Muscle of leg (tissue), 11 donors: ENCODE measurements around the gene SLC45A1. TPM values are rescaled to one million over a fixed set of nuclear protein-coding genes. Genes with fewer than 3 reads are reported as not detected.
"Not testable (repeated sequence)": the region's sequence is repeated elsewhere in the genome, so short reads cannot be mapped to it uniquely, and the experiment has no call there.

ENCODE experiments used
- DNase-seq: peaks from one replicate; pipeline ENCODE4 v3.0.0; 2013
- H3K27ac ChIP-seq: one replicate; pipeline ENCODE4 v1.5.1; 2013; ENCODE audit warnings: mild to moderate bottlenecking, low read length, control low read depth
- H3K27me3 ChIP-seq: one replicate; pipeline ENCODE4 v1.6.1; 2013; ENCODE audit warnings: low read length; ENCODE audit not compliant: control insufficient read depth, insufficient read depth
- H3K36me3 ChIP-seq: one replicate; pipeline ENCODE4 v1.6.1; 2013; ENCODE audit warnings: low read length; ENCODE audit not compliant: control insufficient read depth, insufficient read depth
- H3K4me1 ChIP-seq: one replicate; pipeline ENCODE4 v1.6.1; 2013; ENCODE audit warnings: low read length; ENCODE audit not compliant: control insufficient read depth, insufficient read depth
- H3K4me3 ChIP-seq: one replicate; pipeline ENCODE4 v1.5.1; 2013; ENCODE audit warnings: low read length, control low read depth
- H3K9me3 ChIP-seq: replicated peaks from 2 replicates; pipeline ENCODE4 v1.6.1; 2013; ENCODE audit warnings: low read depth, low read length; ENCODE audit not compliant: control insufficient read depth
- WGBS: methylation state at CpG from one replicate; pipeline ENCODE4 v1.1.5; 2013; ENCODE audit warnings: missing lambda C conversion rate; ENCODE audit not compliant: insufficient coverage; 5-methylcytosine and 5-hydroxymethylcytosine counted together
- polyA plus RNA-seq, 8 donors: library from polyadenylated mRNA; unstranded; fragments of 120-200 nt; gene quantifications; one replicate each; pipeline versions ENCODE4 v1.2.1 to v1.2.3, GENCODE V29; 2013; ENCODE audit warnings: inconsistent platforms in 1 of 8, low replicate concordance in 1 of 8; ENCODE audit not compliant: insufficient read length in 8 of 8, insufficient read depth in 1 of 8
- total RNA-seq: library from RNA; stranded (reverse); fragments of 120-200 nt; gene quantifications from one replicate; pipeline ENCODE4 v1.2.4, GENCODE V29; 2013

Gene SLC45A1
- total and polyA plus RNA-seq, 9 donors = 0.35 to 1.9 (median 0.82) TPM

DNA sequence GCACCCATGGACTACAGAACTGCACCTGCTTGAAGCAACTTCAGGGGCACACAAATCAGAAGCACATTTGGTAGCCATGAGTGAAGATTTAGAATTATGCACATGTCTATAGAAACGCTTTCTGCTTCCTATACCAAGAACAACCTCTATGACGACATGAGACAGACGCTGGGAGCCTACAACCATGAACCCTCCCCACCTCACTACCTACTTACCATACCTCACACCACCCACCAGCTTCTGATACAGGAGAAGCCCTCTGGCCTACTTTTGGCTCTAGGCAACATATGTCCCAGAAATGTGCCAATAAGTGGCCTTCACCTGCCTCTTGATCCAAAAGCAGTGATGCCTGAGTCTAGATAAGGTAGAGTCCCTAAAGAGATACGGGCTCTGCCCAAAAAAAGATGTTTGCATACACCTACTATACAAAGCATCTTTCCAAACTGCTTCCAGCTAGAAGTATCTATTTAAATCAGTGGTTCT, 58.5 kb downstream of the SLC45A1 start:
- WGBS = 74% methylated on average over 3 of the region's 4 CpGs
- Histone ChIP-seq H3K36me3 (peaks cover 7% of the 10 kb centered on the region), H3K27ac (no peak overlapping the region), H3K4me1 (peaks cover 75% of the 10 kb centered on the region), H3K27me3 (no peaks in the 10 kb centered on the region), H3K9me3 (no peaks in the 10 kb centered on the region), H3K4me3 (no peak overlapping the region)
- no peak for DNase-seq

DNA sequence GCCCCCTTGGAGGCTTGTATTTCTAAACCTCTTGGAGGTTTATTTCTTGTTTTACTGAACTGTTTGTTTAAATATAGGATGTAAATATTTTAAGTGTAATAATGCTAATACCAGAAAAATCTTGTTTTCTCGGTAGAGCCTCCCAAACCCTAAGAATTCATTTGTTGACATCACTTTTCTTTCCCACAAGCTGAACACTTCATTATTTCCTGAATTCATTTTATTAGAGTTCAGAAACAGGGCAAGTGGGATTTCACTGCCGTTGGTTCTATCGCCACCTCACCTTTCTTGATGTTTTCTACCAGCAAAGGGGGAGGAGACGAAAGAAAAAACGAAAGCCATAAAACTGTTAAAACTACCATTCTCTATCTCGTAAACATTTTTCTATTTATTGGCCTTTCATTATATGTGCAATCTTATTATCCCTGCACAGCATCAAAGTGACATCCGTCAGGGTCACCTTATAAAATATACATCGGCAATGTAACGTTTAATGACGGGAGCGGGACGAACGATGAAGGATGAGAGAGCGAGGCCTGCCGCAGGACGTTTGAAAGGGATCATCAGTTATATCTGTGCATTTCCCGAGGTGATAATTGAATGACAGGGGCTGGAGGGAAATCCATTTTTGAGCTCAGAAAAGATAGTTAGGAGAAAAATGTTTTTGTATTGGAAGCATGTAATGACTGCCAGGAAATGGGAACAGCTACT, 59.5 kb downstream of the SLC45A1 start:
- WGBS = 61% methylated on average over 12 of the region's 17 CpGs
- Histone ChIP-seq H3K27me3 (no peaks in the 10 kb centered on the region), H3K4me1 (peaks cover 75% of the 10 kb centered on the region), H3K4me3 (peak overlapping the region; percentile 11), H3K36me3 (peaks cover 7% of the 10 kb centered on the region), H3K9me3 (no peaks in the 10 kb centered on the region), H3K27ac (peak overlapping the region; percentile 89)
- no peak for DNase-seq

GRCh38 chr1:8378178-8378577, 60.3 kb downstream of the SLC45A1 start:
- peak overlapping the region; percentile 89 for H3K27ac ChIP-seq
- H3K36me3 ChIP-seq = peaks cover 7% of the 10 kb centered on the region
- peak overlapping the region; percentile 11 for H3K4me3 ChIP-seq
- H3K27me3 ChIP-seq = no peaks in the 10 kb centered on the region
- H3K4me1 ChIP-seq = peaks cover 73% of the 10 kb centered on the region
- H3K9me3 ChIP-seq = no peaks in the 10 kb centered on the region
- peak; percentile 90 for DNase-seq
- 0% methylated on average over 1 of the region's 4 CpGs for WGBS

DNA sequence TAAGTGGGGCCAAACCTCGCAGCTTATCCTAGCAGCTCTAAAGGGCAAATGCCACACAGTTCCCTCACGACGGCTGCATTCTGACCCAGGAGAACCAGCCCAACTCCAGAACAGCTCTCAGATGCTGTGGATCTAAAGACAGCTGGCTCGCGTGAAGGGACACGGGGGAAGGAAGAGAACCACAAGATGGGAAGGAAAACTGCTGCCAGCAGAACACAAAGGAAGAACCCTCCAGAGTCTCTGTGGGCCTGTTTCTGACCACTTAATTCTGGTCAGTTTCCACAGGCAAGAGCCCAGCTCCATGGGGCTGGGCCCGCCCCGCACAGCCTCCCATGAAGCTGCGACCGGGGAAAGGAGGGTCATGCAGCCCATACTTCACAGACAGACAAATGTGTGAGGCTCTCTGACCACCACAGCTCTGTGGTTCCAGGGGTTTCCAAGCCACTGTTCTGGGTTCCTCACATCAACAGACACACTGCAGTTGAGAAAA, 61.1 kb downstream of the SLC45A1 start:
- peaks cover 66% of the 10 kb centered on the region for H3K4me1 ChIP-seq
- peaks cover 10% of the 10 kb centered on the region for H3K36me3 ChIP-seq
- peak overlapping the region; percentile 89 for H3K27ac ChIP-seq
- 67% methylated on average over 10 of the region's 10 CpGs for WGBS
- H3K27me3 ChIP-seq = no peaks in the 10 kb centered on the region
- no peaks in the 10 kb centered on the region for H3K9me3 ChIP-seq
- H3K4me3 ChIP-seq = no peak overlapping the region
- no peak for DNase-seq

GRCh38 chr1:8379513-8380186, 61.7 kb downstream of the SLC45A1 start:
- WGBS = 67% methylated on average over 4 of the region's 14 CpGs
- Histone ChIP-seq H3K4me3 (no peak overlapping the region), H3K4me1 (peaks cover 61% of the 10 kb centered on the region), H3K27ac (peak overlapping the region; percentile 89), H3K27me3 (no peaks in the 10 kb centered on the region), H3K36me3 (peaks cover 13% of the 10 kb centered on the region), H3K9me3 (no peaks in the 10 kb centered on the region)
- no peak for DNase-seq

GRCh38 chr1:8380310-8380709, 62.4 kb downstream of the SLC45A1 start:
- not testable (repeated sequence) for H3K4me3 ChIP-seq, DNase-seq, H3K27me3 ChIP-seq, H3K9me3 ChIP-seq
- Histone ChIP-seq H3K27ac (peak overlapping the region; percentile 10), H3K36me3 (peaks cover 14% of the 10 kb centered on the region), H3K4me1 (peaks cover 62% of the 10 kb centered on the region)
- WGBS = no CpG with 5 or more reads among the region's 6 CpGs

GRCh38 chr1:8381618-8382017, 63.7 kb downstream of the SLC45A1 start:
- DNase-seq = no peak
- no peak overlapping the region for H3K4me3 ChIP-seq
- WGBS = 45% methylated on average over 7 of the region's 8 CpGs
- H3K4me1 ChIP-seq = peaks cover 61% of the 10 kb centered on the region
- H3K27me3 ChIP-seq = no peaks in the 10 kb centered on the region
- peak overlapping the region; percentile 32 for H3K27ac ChIP-seq
- no peaks in the 10 kb centered on the region for H3K9me3 ChIP-seq
- peaks cover 15% of the 10 kb centered on the region for H3K36me3 ChIP-seq

- WGBS = 63% methylated on average over 6 of the region's 9 CpGs
- H3K27me3 ChIP-seq = no peaks in the 10 kb centered on the region
- H3K4me3 ChIP-seq = no peak overlapping the region
- peaks cover 61% of the 10 kb centered on the region for H3K4me1 ChIP-seq
- no peak for DNase-seq
- peaks cover 15% of the 10 kb centered on the region for H3K36me3 ChIP-seq
- no peaks in the 10 kb centered on the region for H3K9me3 ChIP-seq
- peak overlapping the region; percentile 32 for H3K27ac ChIP-seq
Observed at GRCh38 chr1:8382051-8382505, 64.2 kb downstream of the SLC45A1 start.

DNA sequence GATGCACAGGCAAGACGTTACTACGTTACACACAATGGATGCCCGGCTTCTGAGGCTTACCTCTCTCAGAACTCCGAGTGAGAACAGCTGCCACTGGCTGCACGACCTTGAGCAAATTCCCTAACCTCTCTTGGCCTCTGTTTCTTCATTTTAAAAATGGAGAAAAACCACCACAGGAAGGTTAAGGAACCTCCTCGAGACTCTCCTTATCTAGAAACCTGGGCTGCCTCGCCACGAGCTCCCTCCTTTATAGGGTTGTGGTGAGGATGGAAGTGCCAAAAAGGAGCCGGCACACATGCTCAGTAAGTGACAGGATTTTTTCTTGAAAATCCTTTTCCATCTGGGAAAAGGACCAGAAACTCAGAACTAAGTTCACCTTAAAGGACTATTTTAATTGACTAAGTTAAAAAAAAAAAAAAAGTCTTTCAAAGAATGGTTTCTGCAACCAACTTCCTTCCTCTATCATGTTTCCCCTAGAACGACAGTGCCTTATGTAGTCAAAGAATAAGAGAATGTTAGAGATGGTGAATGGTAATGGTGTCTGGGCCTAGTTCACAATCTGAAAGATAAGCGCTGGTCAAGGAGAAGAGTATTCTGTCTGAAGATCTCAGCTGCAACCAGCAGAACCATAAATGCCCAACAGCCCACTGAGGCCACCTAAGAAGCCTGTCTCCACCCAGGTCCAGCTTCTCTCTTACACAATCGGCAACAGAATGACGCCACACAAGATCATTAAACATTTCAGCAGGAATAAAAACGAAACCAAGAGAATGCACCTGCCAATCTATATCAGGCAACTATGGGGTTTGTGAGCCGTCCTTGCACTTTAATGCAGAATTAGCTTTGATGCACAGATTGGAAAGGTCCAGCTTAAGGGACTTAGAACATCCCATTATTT, 64.9 kb downstream of the SLC45A1 start:
- 83% methylated on average over 4 of the region's 15 CpGs for WGBS

More for the DNA sequence above, 64.9 kb downstream of the SLC45A1 start:
- DNase-seq = no peak
- no peaks in the 10 kb centered on the region for H3K9me3 ChIP-seq
- peaks cover 59% of the 10 kb centered on the region for H3K4me1 ChIP-seq
- no peak overlapping the region for H3K27ac ChIP-seq
- H3K36me3 ChIP-seq = peaks cover 16% of the 10 kb centered on the region
- no peaks in the 10 kb centered on the region for H3K27me3 ChIP-seq
- no peak overlapping the region for H3K4me3 ChIP-seq
